NB4 (cell line): ENCODE data around the gene OR10H1.

ENCODE experiments used
- MAX ChIP-seq: IDR thresholded peaks from 2 replicates; pipeline ENCODE4 v1.6.1; 2011; ENCODE audit warnings: low read depth, low read length
- MYC ChIP-seq: IDR thresholded peaks from 2 replicates; pipeline ENCODE4 v1.6.1; 2011; ENCODE audit warnings: low read depth, low read length
- TF ChIP-seq, protein P1 (sequence below): IDR thresholded peaks from one replicate; pipeline ENCODE4 v1.5.1; 2012; ENCODE audit warnings: low read depth, low read length

- TF ChIP-seq, protein P1, sequence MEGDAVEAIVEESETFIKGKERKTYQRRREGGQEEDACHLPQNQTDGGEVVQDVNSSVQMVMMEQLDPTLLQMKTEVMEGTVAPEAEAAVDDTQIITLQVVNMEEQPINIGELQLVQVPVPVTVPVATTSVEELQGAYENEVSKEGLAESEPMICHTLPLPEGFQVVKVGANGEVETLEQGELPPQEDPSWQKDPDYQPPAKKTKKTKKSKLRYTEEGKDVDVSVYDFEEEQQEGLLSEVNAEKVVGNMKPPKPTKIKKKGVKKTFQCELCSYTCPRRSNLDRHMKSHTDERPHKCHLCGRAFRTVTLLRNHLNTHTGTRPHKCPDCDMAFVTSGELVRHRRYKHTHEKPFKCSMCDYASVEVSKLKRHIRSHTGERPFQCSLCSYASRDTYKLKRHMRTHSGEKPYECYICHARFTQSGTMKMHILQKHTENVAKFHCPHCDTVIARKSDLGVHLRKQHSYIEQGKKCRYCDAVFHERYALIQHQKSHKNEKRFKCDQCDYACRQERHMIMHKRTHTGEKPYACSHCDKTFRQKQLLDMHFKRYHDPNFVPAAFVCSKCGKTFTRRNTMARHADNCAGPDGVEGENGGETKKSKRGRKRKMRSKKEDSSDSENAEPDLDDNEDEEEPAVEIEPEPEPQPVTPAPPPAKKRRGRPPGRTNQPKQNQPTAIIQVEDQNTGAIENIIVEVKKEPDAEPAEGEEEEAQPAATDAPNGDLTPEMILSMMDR: no peak
- TF ChIP-seq MYC (no peak), MAX (no peak)
Observed at GRCh38 chr19:15779756-15780476, 35.5 kb downstream of the OR10H1 start.
